NCI-H510A (cell line): ENCODE results near the gene EXTL2.
"Not testable (repeated sequence)": the region's sequence is repeated elsewhere in the genome, so short reads cannot be mapped to it uniquely, and the experiment has no call there.

Experiments used
- DNase-seq: peaks from one replicate; lab custom pipeline; 2025; lab: John Stamatoyannopoulos, UW

Gene EXTL2

GRCh38 chr1:100860397-100860991 is 34.1 kb downstream of the EXTL2 start:
- no peak for DNase-seq

GRCh38 chr1:100855116-100855515 is 39.5 kb downstream of the EXTL2 start:
- not testable (repeated sequence) for DNase-seq

- no peak for DNase-seq
Measured at GRCh38 chr1:100852976-100853375, 41.7 kb downstream of the EXTL2 start.

- DNase-seq: no peak
Measured at GRCh38 chr1:100851726-100852125, 42.9 kb downstream of the EXTL2 start.

- no peak for DNase-seq
Measured at GRCh38 chr1:100847361-100848082, 47.1 kb downstream of the EXTL2 start.

- not testable (repeated sequence) for DNase-seq
Measured at GRCh38 chr1:100843160-100843559, 51.5 kb downstream of the EXTL2 start.

- no peak for DNase-seq
Measured at GRCh38 chr1:100835866-100836842, 58.5 kb downstream of the EXTL2 start.

GRCh38 chr1:100834777-100835660 is 59.6 kb downstream of the EXTL2 start:
- DNase-seq: no peak

GRCh38 chr1:100832694-100833428 is 61.8 kb downstream of the EXTL2 start:
- DNase-seq: no peak

- not testable (repeated sequence) for DNase-seq
Measured at GRCh38 chr1:100825666-100826065, 69.0 kb downstream of the EXTL2 start.
